A673 (cell line): Measurements from ENCODE around the gene KRTAP1-5.

Source experiments
- CTCF ChIP-seq: fragments of 300-800, 200-600 bp; sonication (generic); conservative IDR thresholded peaks from 2 replicates; pipeline ENCODE4 v1.5.1; 2017; ENCODE audit warnings: low read depth, mild to moderate bottlenecking, antibody characterized with exemption, low read length, moderate library complexity, mixed read lengths
- EZH2 ChIP-seq: fragments of 200-600 bp; sonication (generic); IDR thresholded peaks from 2 replicates; pipeline ENCODE4 v1.6.1; 2017; ENCODE audit warnings: borderline replicate concordance, low read depth, mild to moderate bottlenecking, mixed read lengths, antibody characterized with exemption, low read length; ENCODE audit not compliant: poor library complexity, severe bottlenecking

- TF ChIP-seq CTCF (no peak), EZH2 (no peak)
Measured at GRCh38 chr17:41010441-41010840, 16.6 kb downstream of the KRTAP1-5 start.
